GM19035 (cell line): Measurements from ENCODE around the gene PNP.
"Not testable (repeated sequence)": the region's sequence is repeated elsewhere in the genome, so short reads cannot be mapped to it uniquely, and the experiment has no call there.

Experiments
- ATAC-seq: cut with Tn5 transposase; IDR thresholded peaks from one replicate; pipeline ENCODE4 v1.9.1; 2021; ENCODE audit not compliant: unreplicated experiment

The PNP gene

GRCh38 chr14:20489093-20489994 lies 20.1 kb downstream of the PNP start:
- no peak for ATAC-seq

GRCh38 chr14:20490563-20490962 lies 21.4 kb downstream of the PNP start:
- ATAC-seq, result no peak

DNA sequence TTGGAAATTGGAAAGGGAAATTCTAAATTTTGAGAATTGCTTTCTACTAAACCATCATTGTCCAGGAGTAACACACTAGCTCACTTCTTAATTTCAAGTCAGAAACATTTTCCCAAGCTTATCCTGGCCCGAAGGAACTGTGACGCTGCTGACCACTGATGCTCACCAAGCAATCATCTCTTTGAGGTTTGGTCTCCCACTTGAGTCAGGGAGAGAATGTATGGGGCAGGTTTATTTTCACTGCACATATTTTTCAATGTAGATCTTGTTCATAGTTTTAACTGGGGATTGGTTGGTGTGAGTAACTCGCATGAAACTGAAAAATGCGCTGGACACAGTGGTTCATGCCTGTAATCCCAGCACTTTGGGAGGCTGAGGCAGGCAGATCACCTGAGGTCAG lies 23.3 kb downstream of the PNP start:
- ATAC-seq, result no peak

GRCh38 chr14:20493634-20494033 lies 24.4 kb downstream of the PNP start:
- ATAC-seq, result no peak

DNA sequence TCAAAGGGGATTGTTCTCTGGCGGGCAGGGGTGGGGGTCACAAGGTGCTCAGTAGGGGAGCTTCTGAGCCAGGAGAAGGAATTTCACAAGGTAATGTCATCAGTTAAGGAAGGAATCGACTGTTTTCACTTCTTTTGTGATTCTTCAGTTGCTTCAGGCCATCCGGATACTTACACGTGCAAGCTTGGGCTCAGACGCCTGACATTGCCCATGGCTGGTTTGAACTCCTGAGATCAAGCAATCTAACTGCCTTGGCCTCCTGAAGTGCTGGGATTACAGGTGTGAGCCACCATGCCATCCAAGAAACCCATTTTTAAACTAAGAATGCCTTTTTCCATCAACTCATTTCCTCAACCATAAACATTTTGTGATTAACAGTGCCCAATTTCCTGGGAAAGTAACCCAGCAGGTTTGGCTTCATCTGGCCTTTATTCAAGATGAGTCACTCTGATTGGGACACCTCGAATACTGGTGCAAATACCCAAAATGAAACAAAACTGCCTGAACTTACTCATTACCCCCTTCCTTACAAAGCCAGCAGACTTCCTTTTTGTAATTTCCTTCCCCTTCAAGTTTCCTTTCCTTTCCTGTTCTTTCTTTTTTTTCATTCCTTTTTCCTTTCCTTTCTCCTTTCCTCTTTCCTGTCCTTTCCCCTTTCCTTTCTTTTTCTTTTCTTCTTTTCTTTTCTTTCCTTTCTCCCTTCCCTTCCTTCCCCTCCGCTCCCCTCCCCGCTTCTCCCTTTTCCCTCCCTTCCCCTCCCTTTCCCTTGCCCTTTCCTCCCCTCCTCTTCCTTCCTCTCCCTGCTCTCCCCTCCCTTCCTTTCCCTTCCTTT lies 25.9 kb downstream of the PNP start:
- ATAC-seq, result no peak

- ATAC-seq, result no peak
These were observed 29.4 kb downstream of the PNP start for GRCh38 chr14:20498622-20499021.

DNA sequence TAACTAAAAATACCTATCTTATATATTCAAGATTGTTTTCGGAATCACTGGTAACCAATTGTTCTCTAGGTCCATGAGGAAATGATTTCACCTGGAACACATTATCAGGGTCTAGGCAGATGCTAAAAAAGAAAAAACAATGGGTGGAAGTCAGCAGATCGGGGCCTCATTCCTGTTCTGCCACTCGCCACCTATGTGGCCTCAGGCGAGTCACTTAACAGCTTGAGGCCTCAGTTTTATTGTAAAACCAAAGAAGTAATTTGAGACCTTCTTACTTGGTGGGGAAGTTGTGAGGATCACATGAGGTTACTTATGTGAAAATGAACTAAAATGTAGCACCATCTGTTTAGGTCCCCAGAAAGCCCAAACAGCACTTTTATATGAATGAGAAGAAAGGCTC lies 29.9 kb downstream of the PNP start:
- ATAC-seq, result no peak

DNA sequence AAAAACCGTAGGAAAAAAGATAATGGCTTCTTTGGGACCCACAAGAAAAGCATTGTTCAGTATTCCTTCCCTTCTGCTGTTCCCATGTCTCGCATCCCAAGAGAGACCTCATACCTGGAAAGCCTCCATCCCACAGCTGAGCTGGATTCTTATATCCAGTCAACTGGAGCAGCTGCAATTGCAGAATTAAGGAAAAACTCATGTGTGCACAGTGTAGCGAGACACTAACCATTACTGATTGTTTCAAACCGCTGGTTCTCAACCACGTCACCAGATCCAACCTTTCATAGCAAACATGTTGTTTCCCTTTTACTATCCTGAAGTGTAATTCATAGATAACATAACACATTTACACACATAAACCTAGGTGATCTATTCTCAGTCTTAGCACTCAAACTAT lies 30.7 kb downstream of the PNP start:
- no peak for ATAC-seq

DNA sequence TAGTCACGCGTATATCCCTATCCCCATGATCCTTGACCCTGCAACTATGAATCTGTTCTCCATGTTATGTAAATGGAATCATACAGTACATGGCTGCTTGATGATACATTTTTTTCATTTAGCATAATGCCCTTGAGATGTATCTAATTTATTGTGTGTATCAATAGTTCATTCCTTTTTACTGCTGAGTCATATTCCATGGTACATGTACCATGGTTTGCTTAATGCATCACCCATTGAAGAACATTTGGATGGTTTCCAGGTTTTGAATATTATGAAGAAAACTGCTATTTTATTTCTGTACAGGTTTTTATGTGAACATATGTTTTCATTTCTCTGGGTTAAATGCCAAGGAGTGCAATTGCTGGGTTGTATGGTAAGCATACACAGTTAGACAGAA lies 32.1 kb downstream of the PNP start:
- ATAC-seq, result no peak

DNA sequence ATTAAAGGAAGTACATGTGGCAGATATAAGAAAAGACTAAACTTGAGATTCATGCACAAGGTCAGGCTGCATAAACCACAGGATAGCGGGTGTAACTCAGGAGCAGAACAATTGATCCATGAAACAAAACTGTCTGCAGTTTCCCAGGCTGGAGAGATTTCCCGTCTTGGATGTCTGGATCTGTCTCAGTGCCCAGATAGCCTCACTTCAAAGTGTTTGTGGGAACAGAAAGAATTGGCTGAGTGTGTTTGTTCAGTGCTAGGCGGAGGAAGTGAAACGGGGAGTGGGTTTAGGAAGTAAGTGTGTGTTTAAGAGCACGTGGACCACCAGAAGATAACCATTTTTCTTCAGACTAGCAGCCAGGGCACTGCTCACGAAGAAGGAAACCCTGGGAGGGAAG lies 34.7 kb downstream of the PNP start:
- no peak for ATAC-seq

DNA sequence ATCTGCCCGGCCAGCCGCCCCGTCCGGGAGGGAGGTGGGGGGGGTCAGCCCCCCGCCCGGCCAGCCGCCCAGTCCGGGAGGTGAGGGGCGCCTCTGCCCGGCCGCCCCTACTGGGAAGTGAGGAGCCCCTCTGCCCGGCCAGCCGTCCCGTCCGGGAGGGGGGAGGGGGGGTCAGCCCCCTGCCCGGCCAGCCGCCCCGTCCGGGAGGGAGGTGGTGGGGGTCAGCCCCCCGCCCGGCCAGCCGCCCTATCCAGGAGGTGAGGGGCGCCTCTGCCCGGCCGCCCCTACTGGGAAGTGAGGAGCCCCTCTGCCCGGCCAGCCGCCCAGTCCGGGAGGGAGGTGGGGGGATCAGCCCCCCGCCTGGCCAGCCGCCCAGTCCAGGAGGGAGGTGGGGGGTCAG lies 37.1 kb downstream of the PNP start:
- not testable (repeated sequence) for ATAC-seq

DNA sequence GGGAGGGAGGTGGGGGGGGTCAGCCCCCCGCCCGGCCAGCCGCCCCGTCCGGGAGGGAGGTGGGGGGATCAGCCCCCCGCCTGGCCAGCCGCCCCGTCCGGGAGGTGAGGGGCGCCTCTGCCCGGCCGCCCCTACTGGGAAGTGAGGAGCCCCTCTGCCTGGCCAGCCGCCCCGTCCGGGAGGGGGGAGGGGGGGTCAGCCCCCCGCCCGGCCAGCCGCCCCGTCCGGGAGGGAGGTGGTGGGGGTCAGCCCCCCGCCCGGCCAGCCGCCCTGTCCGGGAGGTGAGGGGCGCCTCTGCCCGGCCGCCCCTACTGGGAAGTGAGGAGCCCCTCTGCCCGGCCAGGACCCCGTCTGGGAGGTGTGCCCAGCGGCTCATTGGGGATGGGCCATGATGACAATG lies 37.5 kb downstream of the PNP start:
- not testable (repeated sequence) for ATAC-seq

DNA sequence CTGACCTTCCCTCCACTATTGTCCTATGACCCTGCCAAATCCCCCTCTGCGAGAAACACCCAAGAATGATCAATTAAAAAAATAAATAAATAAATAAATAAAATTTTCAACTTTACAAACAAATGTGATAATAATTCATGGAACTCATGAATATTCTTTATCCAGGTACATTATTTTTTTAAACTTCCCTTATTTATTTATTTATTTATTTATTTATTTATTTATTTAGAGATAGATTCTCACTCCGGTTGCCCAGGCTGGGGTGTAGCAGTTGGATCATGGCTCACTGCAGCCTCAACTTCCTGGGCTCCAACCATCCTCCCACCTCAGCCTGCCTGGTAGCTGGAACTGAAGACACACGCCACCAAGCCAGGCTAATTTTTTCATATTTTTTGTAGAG lies 38.3 kb downstream of the PNP start:
- not testable (repeated sequence) for ATAC-seq

DNA sequence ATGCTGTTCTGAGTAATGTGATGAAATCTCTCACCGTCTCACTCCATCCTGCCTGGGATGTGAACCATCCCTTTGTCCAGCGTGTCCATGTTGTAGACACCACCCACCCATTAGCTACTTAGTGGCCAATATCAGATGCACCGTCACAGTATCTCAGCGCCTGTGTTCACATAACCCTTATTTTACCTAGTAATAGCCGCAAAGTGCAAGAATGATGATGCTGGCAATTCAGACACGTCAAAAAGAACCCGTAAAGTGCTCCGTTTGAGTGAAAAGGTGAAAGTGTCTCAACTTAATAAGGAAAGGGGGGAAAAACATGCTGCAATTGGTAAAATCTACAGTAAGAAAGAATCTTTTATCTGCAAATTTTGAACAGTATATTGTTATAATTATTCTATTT lies 39.2 kb downstream of the PNP start:
- ATAC-seq, result no peak

DNA sequence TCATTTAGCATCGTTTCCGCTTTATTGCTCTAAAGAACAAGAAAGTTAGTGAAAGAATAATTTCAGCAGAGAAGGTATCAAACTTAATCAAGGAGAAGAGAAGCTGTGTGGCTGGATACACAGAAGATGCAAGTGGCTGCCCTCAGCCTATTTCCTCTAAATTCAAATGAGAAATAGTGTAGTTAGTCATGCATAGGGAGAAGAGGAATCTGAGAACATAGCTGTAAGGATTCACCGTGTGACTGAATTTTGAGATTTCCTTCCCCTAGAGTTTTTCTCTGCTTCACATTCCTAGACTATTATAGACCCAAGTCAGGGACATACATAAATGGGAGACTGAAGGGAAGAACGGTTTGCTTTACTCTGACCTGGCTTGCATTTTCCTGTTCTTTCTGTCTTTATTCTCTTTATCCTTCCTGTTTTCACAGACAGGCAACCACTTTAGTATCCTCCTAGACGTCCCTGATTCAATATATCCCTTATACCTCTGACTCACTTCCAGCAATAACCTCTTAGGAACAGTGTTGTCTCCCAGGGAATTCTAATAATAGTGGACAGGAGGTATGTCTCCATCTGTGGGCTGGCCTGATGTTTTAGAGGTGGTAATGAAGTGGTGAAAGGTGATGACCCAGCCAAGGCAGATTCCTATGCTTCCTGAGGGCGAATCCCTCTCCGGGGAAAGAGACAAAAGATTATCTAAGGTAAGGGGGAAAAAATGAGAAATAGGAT lies 43.1 kb downstream of the PNP start:
- ATAC-seq, result no peak

GRCh38 chr14:20515846-20516245 lies 46.6 kb downstream of the PNP start:
- no peak for ATAC-seq

DNA sequence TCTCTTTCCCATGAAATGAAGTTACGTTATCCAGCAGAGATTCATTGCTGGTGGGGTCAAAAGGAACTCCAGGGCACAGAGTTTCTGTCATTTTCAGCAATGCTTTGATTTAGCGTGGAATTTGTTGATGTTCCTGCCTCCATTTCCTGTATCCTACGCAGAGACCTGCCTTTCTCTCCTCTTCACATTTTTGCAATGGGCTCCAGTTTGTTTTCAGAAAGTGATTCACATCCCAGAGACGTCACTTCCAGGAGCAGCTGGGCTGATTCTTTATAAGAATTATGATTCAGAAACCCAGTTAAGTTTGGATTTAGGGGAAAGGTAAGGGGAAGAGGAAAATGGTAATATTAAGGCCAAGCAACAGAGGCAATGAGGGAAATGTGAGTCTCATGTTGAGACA lies 47.7 kb downstream of the PNP start:
- no peak for ATAC-seq

- no peak for ATAC-seq
These were observed 53.1 kb downstream of the PNP start for GRCh38 chr14:20522332-20522731.

DNA sequence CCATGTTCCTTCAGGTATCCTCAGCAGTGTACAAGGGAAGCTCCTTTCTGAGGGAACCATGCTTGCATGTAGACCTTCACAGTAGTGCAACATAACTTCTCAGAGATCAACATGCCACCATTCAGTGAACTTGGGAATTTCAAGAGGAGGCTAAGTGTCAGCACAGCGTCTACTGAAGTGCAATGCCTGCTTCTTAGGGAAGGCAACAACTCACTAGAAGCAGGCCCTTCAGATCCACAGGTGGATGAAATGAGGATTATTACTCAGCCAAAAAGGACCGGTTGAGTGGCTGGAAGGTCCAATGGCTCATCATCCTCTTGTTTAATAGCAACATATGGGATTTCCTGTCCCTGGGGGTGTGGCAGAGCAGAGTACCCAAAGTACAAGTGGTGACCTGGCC lies 54.8 kb downstream of the PNP start:
- ATAC-seq, result no peak
